Measurements from ENCODE around the gene OR2AE1.

OR2AE1 gene

GRCh38 chr7:99842926-99843325 is 33.9 kb downstream of the OR2AE1 start:
- Histone ChIP-seq H3K9me3 (ENCODE audit: low read length) (no peaks in the 10 kb centered on the region), H3K79me2 (ENCODE audit: insufficient read depth, low read length) (no peaks in the 10 kb centered on the region), H3K27me3 (ENCODE audit: insufficient read depth, low read length) (0 out of 2 replicates have a peak, but pooled peaks cover 3% of the 10 kb centered on the region), H4K20me1 (ENCODE audit: insufficient read depth, low read length) (no peaks in the 10 kb centered on the region), H3K4me3 (ENCODE audit: low read depth, low read length, poor library complexity, severe bottlenecking) (no peak overlapping the region), H3F3A (ENCODE audit: insufficient read depth, low read length) (no peaks in the 10 kb centered on the region), H2AFZ (ENCODE audit: low read length) (no peak overlapping the region), H3K9me2 (ENCODE audit: low read depth, low read length) (no peaks in the 10 kb centered on the region), H3K4me1 (ENCODE audit: insufficient read depth, low read length, severe bottlenecking) (no peaks in the 10 kb centered on the region), H3K27ac (ENCODE audit: low read depth, low read length, poor library complexity, severe bottlenecking) (no peak overlapping the region), H3K9ac (ENCODE audit: low read length) (no peak overlapping the region), H3K36me3 (ENCODE audit: insufficient read depth, low read length) (no peaks in the 10 kb centered on the region), H3K4me2 (ENCODE audit: low read length) (no peak overlapping the region)
- TF ChIP-seq EZH2 (IDR thresholded peaks at IDR 0.05; ENCODE audit: borderline replicate concordance, low read length) (no peak), CTCF (IDR thresholded peaks at IDR 0.05; ENCODE audit: low read length) (no peak)

GRCh38 chr7:99840136-99840869 is 36.5 kb downstream of the OR2AE1 start:
- Histone ChIP-seq H3K9me3 (ENCODE audit: low read length) (no peaks in the 10 kb centered on the region), H3K9ac (ENCODE audit: low read length) (no peak overlapping the region), H3K36me3 (ENCODE audit: insufficient read depth, low read length) (no peaks in the 10 kb centered on the region), H3K27ac (ENCODE audit: low read depth, low read length, poor library complexity, severe bottlenecking) (no peak overlapping the region), H3K79me2 (ENCODE audit: insufficient read depth, low read length) (no peaks in the 10 kb centered on the region), H3K27me3 (ENCODE audit: insufficient read depth, low read length) (0 out of 2 replicates have a peak, but pooled peaks cover 7% of the 10 kb centered on the region), H3K4me3 (ENCODE audit: low read depth, low read length, poor library complexity, severe bottlenecking) (no peak overlapping the region), H2AFZ (ENCODE audit: low read length) (no peak overlapping the region), H4K20me1 (ENCODE audit: insufficient read depth, low read length) (no peaks in the 10 kb centered on the region), H3K9me2 (ENCODE audit: low read depth, low read length) (no peaks in the 10 kb centered on the region), H3K4me2 (ENCODE audit: low read length) (no peak overlapping the region), H3F3A (ENCODE audit: insufficient read depth, low read length) (no peaks in the 10 kb centered on the region), H3K4me1 (ENCODE audit: insufficient read depth, low read length, severe bottlenecking) (no peaks in the 10 kb centered on the region)
- no peak for TF ChIP-seq EZH2 (IDR thresholded peaks at IDR 0.05; ENCODE audit: borderline replicate concordance, low read length)
- no peak for TF ChIP-seq CTCF (IDR thresholded peaks at IDR 0.05; ENCODE audit: low read length)

GRCh38 chr7:99839287-99840021 is 37.4 kb downstream of the OR2AE1 start:
- no peaks in the 10 kb centered on the region for H4K20me1 ChIP-seq (ENCODE audit: insufficient read depth, low read length)
- no peak overlapping the region for H3K4me2 ChIP-seq (ENCODE audit: low read length)
- H2AFZ ChIP-seq (ENCODE audit: low read length), result no peak overlapping the region
- H3K27ac ChIP-seq (ENCODE audit: low read depth, low read length, poor library complexity, severe bottlenecking), result no peak overlapping the region
- no peak overlapping the region for H3K4me3 ChIP-seq (ENCODE audit: low read depth, low read length, poor library complexity, severe bottlenecking)
- H3K9me2 ChIP-seq (ENCODE audit: low read depth, low read length), result no peaks in the 10 kb centered on the region
- H3K4me1 ChIP-seq (ENCODE audit: insufficient read depth, low read length, severe bottlenecking), result no peaks in the 10 kb centered on the region
- H3K9ac ChIP-seq (ENCODE audit: low read length), result no peak overlapping the region
- H3K79me2 ChIP-seq (ENCODE audit: insufficient read depth, low read length), result no peaks in the 10 kb centered on the region
- H3K9me3 ChIP-seq (ENCODE audit: low read length), result no peaks in the 10 kb centered on the region
- H3K36me3 ChIP-seq (ENCODE audit: insufficient read depth, low read length), result no peaks in the 10 kb centered on the region
- H3K27me3 ChIP-seq (ENCODE audit: insufficient read depth, low read length), result 0 out of 2 replicates have a peak, but pooled peaks cover 7% of the 10 kb centered on the region
- TF ChIP-seq CTCF (IDR thresholded peaks at IDR 0.05; ENCODE audit: low read length), result no peak
- no peaks in the 10 kb centered on the region for H3F3A ChIP-seq (ENCODE audit: insufficient read depth, low read length)

Measured in OCI-LY1 (cell line).